Stimulated activated CD8-positive, alpha-beta memory T cell treated with anti-CD3 and anti-CD28 coated beads, Interleukin-12 subunit alpha, Interleukin-12 subunit beta, amount 100 ng/mL, for 4 hours (primary cell): ENCODE measurements around the gene ASPN.

ENCODE experiments used
- DNase-seq: peaks from one replicate; pipeline ENCODE4 v3.0.0-alpha.2; 2020; ENCODE audit warnings: low read depth

Gene ASPN

DNA sequence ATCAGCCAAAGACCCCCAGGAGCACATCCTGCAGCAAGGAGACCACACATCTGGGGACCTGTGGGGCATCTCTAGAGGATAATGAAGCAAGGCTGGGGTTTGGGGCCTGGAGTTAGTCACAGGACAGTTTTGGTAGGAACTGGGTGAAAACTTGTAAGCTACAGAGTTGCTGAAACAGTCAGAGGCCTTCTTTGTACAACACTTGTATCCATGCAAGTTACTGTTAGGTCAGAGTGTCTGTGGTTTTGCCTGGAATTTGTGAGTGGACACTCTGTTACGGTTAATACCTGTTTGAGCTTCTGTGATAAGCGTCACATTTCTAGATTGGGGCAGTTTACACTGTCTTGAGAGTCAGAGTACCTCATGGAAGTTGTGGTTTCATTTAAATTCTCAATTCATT, 22.6 kb upstream of the ASPN start:
- no peak for DNase-seq

GRCh38 chr9:92503156-92503555, 20.9 kb upstream of the ASPN start:
- no peak for DNase-seq

DNA sequence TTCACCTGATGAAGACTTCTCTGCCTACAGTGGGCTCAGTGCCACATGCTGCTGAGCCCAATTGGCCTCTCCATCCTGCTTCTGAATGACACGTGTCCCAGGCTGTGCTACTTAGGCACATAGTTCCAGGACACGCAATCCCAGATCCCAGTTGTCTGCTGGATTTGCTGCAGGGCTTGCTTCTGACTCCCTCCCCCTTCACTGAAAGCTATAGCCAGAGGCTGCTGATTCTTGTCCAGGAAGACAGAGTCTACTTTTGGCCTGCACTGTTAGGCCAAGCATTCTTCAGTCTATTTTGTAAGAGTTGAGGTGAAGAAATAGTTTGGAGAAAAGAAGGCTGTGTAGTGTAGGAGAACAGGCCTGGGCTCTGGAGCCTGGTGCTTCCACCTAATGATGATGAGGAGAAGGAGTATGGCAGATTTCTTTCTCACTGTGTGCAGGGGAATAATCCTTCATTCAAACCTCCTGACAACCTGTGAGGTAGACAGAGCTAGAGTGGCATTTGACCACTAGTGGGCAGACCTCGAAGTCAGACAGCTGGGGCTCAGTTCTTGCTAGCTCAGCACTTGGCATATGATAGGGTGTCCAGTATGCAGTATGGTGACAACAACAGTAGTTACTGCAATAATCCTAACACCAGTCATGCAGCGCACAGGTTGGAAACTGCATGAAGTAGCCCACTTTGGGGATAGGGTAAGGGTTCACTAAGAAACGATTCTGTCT, 19.5 kb upstream of the ASPN start:
- DNase-seq, result no peak

DNA sequence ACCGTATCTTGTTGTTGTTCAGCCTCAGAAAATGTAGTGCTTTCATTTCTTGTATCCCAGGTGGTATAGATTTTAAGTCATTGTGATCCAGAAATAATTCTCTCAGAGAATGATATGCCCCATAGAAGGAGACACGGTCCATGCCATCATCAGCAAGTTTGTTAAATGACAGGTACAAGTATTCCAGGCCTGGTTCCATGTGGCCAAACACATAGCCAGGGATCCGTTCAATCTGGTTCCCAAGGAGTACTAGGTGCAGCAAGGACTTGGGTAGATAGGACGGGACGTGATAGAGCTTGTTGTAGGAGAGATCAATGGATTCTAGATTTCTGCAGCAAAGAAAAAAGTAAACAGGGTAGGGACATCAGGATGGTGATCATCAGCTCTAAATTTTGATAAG, 18.4 kb upstream of the ASPN start:
- DNase-seq, result no peak

DNA sequence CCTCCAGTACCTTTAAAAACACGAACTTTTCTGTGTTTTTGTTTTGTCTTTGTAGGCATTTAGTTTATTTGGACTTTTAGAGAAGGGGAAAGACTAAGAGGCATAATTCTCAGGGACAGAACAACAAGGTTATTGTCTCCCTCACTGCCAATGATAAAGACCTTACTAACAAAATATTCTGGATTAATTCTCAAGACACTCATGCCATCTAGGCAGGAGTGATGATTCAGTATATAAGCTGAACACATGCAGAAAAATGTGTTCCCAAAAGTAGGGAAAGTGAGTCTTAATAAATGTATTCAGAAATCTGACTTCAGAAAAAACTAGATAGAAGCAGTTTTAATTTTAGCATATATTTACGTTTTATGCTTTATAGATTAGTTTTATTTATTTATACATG, 17.4 kb upstream of the ASPN start:
- no peak for DNase-seq

- DNase-seq, result no peak
These were observed 14.3 kb upstream of the ASPN start for GRCh38 chr9:92496396-92497176.

- DNase-seq, result no peak
These were observed 12.6 kb upstream of the ASPN start for GRCh38 chr9:92494856-92495255.

- DNase-seq, result no peak
These were observed 11.6 kb upstream of the ASPN start for GRCh38 chr9:92493749-92494387.

DNA sequence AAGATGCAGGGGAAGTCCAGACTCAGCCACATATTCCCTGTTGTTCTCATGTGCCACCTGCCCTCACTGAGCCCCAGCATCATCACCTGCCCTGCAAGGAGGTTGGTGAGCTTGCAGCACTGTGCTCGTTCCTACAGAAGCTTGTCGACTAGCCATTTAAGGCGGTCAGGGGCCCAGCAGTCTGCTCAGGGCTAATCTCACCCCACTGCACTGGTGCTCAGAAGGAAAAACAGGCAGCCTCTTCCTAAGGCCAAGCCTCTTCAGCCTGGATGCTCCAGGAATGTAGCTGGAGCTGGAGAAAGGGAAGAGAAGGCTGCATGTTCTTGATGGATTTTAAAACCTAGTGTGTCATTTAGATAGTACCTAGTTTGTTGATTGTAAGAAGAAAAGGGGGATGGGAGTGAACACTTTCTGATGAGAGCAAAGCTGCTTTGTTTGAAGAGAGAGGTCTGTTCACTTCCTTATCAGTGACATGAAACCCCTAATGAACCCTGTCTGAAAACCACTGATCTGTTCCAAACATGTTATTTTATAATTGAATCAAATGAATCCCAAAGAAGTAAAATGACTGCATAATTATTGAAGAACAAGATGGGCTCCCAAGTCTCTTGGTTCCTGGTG, 10.6 kb upstream of the ASPN start:
- no peak for DNase-seq

GRCh38 chr9:92488681-92489550, 6.6 kb upstream of the ASPN start:
- no peak for DNase-seq

DNA sequence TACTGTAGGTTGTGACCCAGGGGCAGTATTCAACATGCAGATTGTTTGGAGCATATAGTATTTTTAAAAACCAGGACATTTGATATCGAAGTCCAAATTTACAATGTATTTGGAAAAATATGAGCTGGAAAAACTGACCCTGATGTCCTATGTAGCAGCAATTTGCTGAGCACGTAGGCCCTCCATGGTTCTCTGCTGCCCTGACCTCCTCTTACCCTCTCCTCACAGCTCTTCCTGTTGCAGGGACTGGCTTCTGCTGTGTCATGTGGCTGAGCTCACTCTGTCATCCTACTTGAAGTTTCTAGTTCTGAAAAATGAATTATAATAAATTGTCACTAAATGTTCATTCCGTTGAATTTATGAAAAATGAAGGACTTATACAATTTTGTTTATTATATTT, 4.1 kb upstream of the ASPN start:
- no peak for DNase-seq

DNA sequence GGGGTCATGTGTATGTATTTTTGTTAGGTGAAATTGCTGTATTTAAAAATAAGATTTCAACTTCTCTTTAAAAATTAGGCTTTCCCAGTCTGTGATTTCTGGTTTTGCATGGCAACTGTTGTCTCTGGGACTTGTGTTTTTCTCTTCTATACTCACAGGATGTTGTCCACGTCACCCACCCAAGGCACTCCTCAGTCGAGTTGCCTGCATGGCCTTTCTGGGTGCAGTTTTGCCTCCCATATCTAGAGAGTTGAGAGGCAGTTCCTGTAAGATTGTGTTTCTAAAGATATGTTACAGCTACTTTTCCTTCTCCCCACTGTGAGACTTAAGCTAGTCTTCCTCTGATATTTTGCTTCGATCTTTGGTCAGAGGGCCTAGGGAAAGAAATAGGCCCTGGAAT, 2.3 kb upstream of the ASPN start:
- no peak for DNase-seq

DNA sequence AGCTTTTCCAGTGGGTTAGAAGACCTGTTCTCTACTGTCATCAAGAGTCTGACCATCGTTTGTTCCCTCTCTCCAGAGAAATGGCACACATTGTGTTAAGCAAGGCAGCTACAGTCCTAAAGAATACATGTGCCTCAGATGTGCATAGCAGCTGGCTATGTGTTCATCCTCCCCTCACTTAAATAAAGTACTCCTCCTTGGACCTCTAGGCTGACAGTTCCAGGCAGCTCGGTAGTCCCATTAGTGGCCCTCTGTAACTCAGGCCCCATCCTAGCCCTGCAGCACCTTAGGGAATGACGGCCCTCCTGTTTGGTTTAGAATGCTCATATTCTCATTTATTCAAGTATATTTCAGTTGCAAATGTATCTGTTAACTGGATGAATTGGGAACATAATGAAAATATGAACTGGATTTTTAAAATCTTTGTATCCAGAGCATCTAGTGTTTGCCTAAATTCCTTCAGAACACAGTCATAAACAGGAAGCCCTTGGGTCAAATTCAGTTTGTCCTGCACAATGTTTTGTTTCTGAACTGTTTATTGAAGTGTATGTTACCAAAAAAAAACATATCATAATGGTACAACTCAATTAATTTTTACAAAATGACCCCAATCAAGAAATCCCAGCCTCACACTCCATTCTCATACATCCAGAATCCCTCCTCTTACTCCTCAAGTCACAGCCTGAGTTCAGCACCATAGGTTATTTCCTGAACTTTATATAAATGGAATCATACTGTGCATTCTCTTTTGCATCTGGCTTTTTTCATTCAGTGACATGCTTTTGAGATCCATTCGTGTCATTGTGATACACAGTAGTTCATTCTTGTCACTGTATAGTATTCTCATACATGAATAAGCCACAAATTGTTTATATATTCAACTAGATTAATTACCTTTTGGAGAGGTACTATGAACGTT, 1.6 kb upstream of the ASPN start:
- DNase-seq, result no peak

DNA sequence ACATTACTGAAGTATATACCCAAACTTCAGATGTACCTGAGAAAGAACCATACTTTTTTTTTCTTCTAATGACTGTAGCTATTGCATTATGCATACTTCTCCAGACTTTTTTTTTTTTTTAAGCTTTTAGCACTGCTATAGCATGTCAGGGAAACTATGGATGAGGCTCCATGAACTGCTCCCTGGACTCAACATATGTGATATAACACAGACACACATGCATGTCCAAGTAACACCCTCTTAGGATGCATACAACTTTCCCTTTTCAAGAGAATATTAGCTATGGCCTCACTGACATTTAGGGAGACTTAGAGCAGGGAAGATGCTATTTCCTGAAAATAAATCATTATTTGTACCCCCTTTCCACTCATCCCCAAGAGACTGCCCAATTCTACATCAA, 499 bp upstream of the ASPN start:
- no peak for DNase-seq

- no peak for DNase-seq
These were observed 1.2 kb downstream of the ASPN start for GRCh38 chr9:92480986-92481633.

- DNase-seq, result no peak
These were observed 2.0 kb downstream of the ASPN start for GRCh38 chr9:92480291-92480771.

DNA sequence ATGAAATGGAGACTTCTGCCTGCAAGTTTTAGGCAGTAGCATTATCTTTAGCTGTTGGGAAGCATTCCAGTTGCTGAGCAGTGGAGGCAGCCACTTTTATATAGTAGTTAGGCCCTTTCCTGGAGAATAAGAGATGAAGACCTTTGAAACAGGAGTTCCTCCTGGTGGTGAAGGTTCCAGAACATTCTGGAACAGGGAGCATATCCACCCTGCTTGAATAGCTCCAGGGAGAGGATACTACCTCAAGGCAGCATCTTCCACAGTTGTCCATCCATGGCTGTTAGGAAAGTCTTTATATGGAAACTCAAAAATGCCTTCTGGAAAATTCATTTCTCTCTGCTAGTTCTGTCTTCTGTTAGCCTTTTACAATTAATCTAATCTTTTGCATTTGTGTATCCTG, 3.0 kb downstream of the ASPN start:
- DNase-seq, result no peak

DNA sequence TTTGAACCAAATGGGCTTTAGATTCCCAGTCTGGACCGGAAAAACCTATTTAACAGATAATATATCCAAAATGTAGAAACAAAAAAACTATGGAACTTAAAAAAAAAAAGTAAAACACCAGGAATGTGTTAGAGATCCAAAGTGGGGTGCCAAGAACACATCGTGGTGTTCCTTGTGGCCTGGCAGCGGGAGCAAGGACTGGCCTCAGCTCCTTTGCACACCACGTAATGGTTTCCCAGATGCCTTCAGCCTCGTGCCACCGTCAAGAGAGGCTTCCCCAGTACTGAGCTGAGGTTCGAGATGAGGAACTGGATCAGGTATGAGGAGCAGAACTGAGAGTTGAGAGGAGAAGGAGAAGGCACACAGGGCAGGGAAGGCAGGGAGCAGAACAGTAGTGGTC, 3.5 kb downstream of the ASPN start:
- no peak for DNase-seq

DNA sequence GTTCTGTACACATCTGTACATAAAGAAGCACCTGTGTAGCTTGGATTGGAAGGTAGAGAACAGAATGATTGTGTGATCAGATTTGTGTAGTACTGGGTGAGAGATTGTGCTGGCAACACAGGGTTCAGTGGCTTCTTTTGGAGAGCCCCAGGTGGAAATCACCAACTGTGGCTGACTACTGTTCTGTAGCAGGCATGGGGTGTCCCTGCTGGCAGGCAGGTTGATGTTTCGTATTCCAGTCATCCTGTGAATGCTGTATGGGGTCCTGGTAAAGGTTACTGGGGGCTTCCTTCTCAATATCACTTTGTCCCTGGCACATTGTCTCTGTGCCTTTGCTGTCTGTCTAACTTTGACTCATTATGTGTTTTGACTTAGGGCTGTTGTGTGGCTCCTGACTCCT, 5.3 kb downstream of the ASPN start:
- no peak for DNase-seq

- no peak for DNase-seq
These were observed 7.7 kb downstream of the ASPN start for GRCh38 chr9:92474587-92474986.
